ENCODE data around the gene DOCK3. TPM values are rescaled to one million over a fixed set of nuclear protein-coding genes. Genes with fewer than 3 reads are reported as not detected.

DOCK3 gene
- total RNA-seq, 4 donors from 2014 or later: 5.5 to 10.0 (median 8.7) TPM

DNA sequence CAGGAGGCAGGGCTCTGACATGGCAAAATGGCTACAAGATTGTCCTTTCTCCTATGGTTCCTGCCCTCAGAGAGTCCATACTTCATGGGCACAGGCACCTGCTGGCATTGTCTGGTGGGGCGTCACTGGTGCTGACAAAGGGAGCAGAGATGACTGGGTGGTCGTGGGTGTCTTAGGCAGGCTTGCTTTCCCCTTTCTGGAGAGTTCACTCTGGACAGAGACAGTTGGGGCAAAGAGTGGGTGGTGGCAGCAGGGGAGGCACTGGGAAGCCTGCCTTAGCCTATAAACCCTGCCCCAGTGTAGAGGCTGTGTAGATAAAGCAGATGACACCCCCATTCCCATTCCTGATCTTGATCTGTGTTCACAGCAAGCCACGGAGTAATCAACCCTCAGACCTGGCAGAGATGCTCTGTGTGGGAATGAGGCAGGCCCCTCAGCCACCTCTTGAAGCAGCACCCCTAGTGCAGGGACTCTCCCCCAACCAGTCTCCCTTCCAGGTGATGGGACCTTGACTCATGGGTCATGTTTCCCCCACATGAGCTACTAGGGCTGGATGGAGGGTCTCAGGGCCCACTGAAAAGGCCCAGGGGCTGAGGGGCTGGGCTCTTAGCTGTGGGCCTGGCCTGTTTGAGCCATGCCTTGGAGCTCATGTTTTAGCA is 20.7 kb upstream of the DOCK3 start:
- 63% methylated on average over 1 of the region's 3 CpGs; no CpG with 5 or more reads in 1 of the 2 donors for WGBS, 2 donors (ENCODE audit: low coverage in 1 of 2)

DNA sequence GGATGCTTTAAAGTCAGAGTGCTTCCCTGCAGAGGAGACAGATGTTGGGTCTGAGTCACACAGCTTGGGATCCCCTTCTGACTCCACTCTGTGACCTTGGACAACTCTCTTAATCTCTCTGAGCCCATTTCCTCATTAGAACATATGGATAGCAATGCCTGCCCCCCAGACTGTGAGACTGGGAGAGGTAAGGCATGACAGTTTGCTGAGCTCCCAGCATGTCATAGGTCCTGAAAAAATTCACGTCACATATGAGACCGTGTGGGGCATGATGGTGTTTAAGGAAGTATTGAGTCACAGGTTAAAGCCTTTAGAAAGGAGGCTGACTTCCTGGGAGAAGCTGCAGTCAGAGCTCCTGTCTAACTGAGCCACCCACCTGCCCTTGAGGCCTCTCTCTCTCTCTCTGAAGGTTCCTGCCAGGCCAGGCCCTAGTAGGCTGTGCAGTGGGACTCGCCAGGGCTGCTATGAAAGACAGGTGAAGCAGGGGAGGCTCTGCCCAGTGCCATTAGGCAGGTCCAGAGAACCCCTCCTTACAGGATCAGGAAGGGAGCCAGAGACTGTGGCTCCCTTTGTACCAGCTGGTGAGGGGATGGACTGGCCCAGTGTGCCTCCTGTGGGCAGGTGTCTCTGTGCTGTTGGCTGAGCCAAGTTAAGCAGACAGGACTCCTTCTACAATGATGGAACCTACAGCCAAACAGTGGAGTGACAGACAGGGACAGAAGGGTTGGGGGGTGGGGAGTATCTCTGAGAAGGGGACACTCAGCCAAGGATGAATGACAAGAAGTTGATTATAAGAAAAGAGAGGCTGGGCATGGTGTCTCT is 19.5 kb upstream of the DOCK3 start:
- H3K4me1 ChIP-seq: peaks cover 0 to 3% (median 0%) of the 10 kb centered on the region in 3 donors
- TF ChIP-seq, protein P1, sequence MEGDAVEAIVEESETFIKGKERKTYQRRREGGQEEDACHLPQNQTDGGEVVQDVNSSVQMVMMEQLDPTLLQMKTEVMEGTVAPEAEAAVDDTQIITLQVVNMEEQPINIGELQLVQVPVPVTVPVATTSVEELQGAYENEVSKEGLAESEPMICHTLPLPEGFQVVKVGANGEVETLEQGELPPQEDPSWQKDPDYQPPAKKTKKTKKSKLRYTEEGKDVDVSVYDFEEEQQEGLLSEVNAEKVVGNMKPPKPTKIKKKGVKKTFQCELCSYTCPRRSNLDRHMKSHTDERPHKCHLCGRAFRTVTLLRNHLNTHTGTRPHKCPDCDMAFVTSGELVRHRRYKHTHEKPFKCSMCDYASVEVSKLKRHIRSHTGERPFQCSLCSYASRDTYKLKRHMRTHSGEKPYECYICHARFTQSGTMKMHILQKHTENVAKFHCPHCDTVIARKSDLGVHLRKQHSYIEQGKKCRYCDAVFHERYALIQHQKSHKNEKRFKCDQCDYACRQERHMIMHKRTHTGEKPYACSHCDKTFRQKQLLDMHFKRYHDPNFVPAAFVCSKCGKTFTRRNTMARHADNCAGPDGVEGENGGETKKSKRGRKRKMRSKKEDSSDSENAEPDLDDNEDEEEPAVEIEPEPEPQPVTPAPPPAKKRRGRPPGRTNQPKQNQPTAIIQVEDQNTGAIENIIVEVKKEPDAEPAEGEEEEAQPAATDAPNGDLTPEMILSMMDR (IDR thresholded peaks at IDR 0.05): no peak
- no peak for TF ChIP-seq POLR2A (IDR thresholded peaks at IDR 0.05)
- no peak for TF ChIP-seq EP300 (IDR thresholded peaks at IDR 0.05)
- TF ChIP-seq POLR2AphosphoS5 (IDR thresholded peaks at IDR 0.05): no peak
- no peak overlapping the region for H3K4me3 ChIP-seq
- no peaks in the 10 kb centered on the region for H3K9me3 ChIP-seq
- H3K36me3 ChIP-seq: no peaks in the 10 kb centered on the region
- no peak for ATAC-seq
- no peak overlapping the region for H3K27ac ChIP-seq
- WGBS, 2 donors (ENCODE audit: low coverage in 1 of 2): 50% methylated on average over 2 of the region's 3 CpGs; no CpG with 5 or more reads in 1 of the 2 donors
- no peaks in the 10 kb centered on the region for H3K27me3 ChIP-seq

More for the DNA sequence above, 20.7 kb upstream of the DOCK3 start:
- TF ChIP-seq EP300 (IDR thresholded peaks at IDR 0.05): no peak
- TF ChIP-seq POLR2AphosphoS5 (IDR thresholded peaks at IDR 0.05): no peak
- TF ChIP-seq POLR2A (IDR thresholded peaks at IDR 0.05): no peak
- TF ChIP-seq, protein P1 (IDR thresholded peaks at IDR 0.05): no peak
- H3K36me3 ChIP-seq: peaks cover 0 to 5% of the 10 kb centered on the region in 2 donors
- H3K9me3 ChIP-seq: no peaks in the 10 kb centered on the region
- no peaks in the 10 kb centered on the region for H3K27me3 ChIP-seq
- no peak overlapping the region for H3K27ac ChIP-seq
- no peak overlapping the region for H3K4me3 ChIP-seq
- peaks cover 0 to 14% (median 0%) of the 10 kb centered on the region in 3 donors for H3K4me1 ChIP-seq
- ATAC-seq: no peak

DNA sequence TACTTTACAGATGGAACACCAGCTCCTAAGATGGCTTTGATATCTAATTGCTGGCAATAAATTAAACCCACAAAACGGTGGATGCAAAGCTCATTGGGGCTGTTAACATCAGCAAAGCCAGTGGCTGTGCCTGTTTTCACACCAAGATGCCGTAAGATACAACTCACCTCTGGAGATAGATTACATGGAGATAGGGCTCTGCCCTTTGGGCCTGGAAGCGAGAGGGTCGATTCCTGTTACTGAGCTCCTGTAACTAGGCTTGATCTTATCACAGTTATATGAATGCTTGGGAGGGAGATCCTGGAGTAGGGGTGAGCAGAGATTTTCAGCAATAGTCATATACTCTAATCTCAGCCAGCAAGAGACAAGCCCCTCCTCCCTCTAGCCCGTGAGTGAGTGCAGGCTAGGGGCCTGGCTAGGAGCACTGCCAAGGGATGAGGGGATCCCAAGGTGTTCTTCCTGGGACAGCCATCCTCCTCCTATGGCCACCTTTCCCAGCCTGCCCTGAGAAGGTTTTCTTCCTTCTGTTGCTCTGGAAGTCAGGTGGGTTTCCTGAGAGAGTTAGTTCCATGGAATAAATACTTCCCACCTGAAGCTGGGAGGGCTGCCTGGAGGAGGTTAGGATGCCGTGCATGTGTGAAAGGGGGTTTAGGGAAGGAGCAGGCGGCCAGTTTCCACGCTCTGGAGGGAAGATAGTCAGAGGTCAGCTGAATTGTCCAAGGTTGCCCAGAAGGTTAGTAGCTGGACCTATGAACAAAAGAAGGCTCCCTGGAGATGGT is 18.1 kb upstream of the DOCK3 start:
- no peak for ATAC-seq
- Histone ChIP-seq H3K27me3 (no peaks in the 10 kb centered on the region), H3K4me3 (no peak overlapping the region), H3K4me1 (no peaks in the 10 kb centered on the region), H3K9me3 (no peaks in the 10 kb centered on the region), H3K27ac (no peak overlapping the region), H3K36me3 (no peaks in the 10 kb centered on the region)
- TF ChIP-seq, protein P1 (IDR thresholded peaks at IDR 0.05): no peak
- TF ChIP-seq POLR2AphosphoS5 (IDR thresholded peaks at IDR 0.05) (no peak), EP300 (IDR thresholded peaks at IDR 0.05) (no peak)
- 58 to 60% methylated on average over 4 to 6 of the region's 8 CpGs for WGBS, 2 donors (ENCODE audit: low coverage in 1 of 2)

DNA sequence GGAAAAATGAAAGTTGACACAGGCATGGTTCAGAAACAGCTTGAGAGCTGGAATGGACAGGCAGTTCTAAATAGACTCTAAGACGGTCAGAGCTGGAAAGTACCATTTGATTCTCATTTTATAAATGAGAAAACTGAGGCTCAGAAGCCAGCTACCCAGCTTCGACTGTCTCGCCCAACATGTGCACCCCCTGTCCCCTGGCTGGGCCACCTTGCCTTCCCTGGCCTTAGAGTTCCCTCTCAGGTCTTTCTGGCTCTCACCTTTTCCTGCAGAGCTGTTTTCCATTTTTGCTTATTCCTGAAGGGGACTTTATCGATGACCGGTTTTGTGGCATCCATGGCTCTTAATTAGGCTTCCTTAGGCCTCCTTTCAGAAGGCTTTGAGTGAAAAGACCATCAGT is 17.3 kb upstream of the DOCK3 start:
- no peak for ATAC-seq
- Histone ChIP-seq H3K9me3 (no peaks in the 10 kb centered on the region), H3K27ac (no peak overlapping the region), H3K36me3 (no peaks in the 10 kb centered on the region), H3K4me3 (no peak overlapping the region), H3K27me3 (no peaks in the 10 kb centered on the region), H3K4me1 (no peaks in the 10 kb centered on the region)
- no peak for TF ChIP-seq POLR2AphosphoS5 (IDR thresholded peaks at IDR 0.05)
- no peak for TF ChIP-seq POLR2A (IDR thresholded peaks at IDR 0.05)
- 84 to 100% methylated on average over 3 to 5 of the region's 5 CpGs for WGBS, 2 donors (ENCODE audit: low coverage in 1 of 2)

DNA sequence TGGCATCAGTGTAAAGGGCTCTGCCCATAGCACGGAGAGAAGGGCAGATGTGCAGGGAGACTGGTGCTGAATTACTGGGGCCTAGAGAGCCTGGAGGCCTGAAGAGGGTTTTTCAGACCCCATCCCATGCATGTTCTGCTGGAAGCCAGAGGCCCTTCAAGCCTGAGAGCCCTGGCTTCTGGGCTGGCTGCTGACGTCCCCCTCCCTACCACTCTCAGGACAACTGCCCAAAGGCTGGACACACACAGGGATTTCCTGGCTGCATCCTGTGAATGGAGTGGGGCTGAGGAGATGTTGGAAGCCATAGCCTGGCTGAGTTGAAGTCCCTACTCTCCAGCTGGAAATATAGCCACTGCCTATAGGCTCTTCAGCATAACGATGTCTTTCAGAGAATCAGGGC is 16.9 kb upstream of the DOCK3 start:
- no peak for ATAC-seq
- TF ChIP-seq, protein P1 (IDR thresholded peaks at IDR 0.05): no peak
- TF ChIP-seq EP300 (IDR thresholded peaks at IDR 0.05): no peak
- TF ChIP-seq POLR2AphosphoS5 (IDR thresholded peaks at IDR 0.05): no peak
- no peak for TF ChIP-seq POLR2A (IDR thresholded peaks at IDR 0.05)
- H3K9me3 ChIP-seq: no peaks in the 10 kb centered on the region

More for the DNA sequence above, 16.9 kb upstream of the DOCK3 start:
- H3K27me3 ChIP-seq: no peaks in the 10 kb centered on the region
- no peak overlapping the region for H3K4me3 ChIP-seq
- no peak overlapping the region for H3K27ac ChIP-seq
- WGBS, 2 donors (ENCODE audit: low coverage in 1 of 2): 60 to 64% methylated on average over 1 of the region's 3 CpGs
- no peaks in the 10 kb centered on the region for H3K36me3 ChIP-seq
- H3K4me1 ChIP-seq: no peaks in the 10 kb centered on the region

Data from gastroesophageal sphincter (tissue), 4 donors.